HG03066 (cell line): ENCODE data around the gene CIAO1.
"Not testable (repeated sequence)": the region's sequence is repeated elsewhere in the genome, so short reads cannot be mapped to it uniquely, and the experiment has no call there.

ENCODE experiments used
- ATAC-seq: cut with Tn5 transposase; IDR thresholded peaks from one replicate; pipeline ENCODE4 v1.9.1; 2021; ENCODE audit warnings: low read depth; ENCODE audit not compliant: unreplicated experiment

CIAO1 gene

GRCh38 chr2:96249654-96250053 lies 16.4 kb upstream of the CIAO1 start:
- ATAC-seq: no peak

DNA sequence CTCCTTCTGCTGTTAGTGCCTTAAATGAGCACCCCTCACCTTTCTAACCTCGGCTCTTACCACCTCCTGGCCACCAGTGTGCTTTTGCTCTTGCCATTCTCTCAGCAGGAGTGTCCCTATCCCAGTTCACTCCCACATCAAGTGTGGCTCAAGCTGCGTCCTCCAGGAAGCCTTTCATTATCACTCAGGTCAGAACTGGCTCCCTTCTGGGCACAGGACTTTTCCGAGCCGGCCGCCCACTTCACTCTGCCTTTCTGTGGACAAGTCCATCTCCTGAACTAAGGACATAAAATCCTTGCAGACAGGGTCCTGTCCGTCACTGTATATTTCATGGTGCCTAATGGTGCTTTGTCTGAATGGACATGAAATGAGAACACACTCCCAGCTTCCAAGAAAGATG lies 15.8 kb upstream of the CIAO1 start:
- ATAC-seq: no peak

- no peak for ATAC-seq
Observed at GRCh38 chr2:96251721-96252292, 14.2 kb upstream of the CIAO1 start.

- no peak for ATAC-seq
Observed at GRCh38 chr2:96252526-96252925, 13.5 kb upstream of the CIAO1 start.

GRCh38 chr2:96253006-96253405 lies 13.0 kb upstream of the CIAO1 start:
- no peak for ATAC-seq

GRCh38 chr2:96254571-96254970 lies 11.5 kb upstream of the CIAO1 start:
- ATAC-seq: no peak

DNA sequence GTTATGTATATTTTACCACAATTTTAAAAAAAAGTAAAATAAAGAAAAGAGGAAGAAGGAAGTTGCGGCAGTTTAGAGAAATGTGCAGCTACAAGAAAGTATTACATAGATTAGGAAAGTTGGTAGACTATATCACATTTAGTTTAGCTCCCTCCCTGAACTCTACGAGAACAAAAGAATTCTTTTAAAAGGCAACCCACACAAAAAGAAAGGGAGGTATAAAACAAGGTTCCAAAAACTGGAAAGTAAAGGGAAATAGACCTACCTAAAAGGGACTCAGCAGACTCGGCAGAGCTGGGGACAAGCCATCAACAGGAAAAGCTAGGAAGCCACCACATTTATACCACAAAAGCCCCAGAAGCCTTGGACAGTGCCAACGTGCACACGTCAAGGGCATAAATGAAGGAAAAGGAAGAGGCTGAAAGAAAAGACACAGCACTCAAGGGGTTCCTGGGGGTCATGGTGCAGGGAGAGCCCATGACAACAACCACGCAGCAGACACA lies 9.4 kb upstream of the CIAO1 start:
- ATAC-seq: no peak

- not testable (repeated sequence) for ATAC-seq
Observed at GRCh38 chr2:96257744-96258143, 8.3 kb upstream of the CIAO1 start.

GRCh38 chr2:96258166-96259022 lies 7.6 kb upstream of the CIAO1 start:
- ATAC-seq: no peak

GRCh38 chr2:96259497-96259921 lies 6.5 kb upstream of the CIAO1 start:
- ATAC-seq: no peak

GRCh38 chr2:96260387-96261260 lies 5.4 kb upstream of the CIAO1 start:
- ATAC-seq: no peak

GRCh38 chr2:96261328-96262003 lies 4.6 kb upstream of the CIAO1 start:
- no peak for ATAC-seq

- ATAC-seq: no peak
Observed at GRCh38 chr2:96262306-96262705, 3.7 kb upstream of the CIAO1 start.

DNA sequence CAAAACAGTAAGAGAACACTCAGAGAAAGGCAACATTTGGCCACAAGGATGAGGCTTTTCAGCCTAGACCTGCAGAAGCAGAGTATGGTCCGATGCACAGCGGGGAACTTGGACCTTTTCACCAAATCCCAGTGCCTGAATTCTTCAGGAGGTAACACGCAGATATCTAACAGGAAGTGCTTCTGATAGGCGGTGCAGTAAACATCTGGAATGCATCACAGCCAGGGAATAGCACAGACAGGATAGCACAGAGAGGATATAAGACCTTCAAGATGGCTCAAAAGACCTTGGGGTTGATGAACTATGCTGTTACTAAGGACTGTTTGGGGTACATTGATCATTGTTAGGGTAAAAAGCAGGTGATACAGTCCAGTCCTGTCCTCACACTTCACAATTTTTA lies 1.9 kb upstream of the CIAO1 start:
- ATAC-seq: no peak

GRCh38 chr2:96264656-96265348 lies 1.2 kb upstream of the CIAO1 start:
- ATAC-seq: peak; percentile 12

GRCh38 chr2:96265349-96265839 lies 631 bp upstream of the CIAO1 start:
- peak; percentile 18 for ATAC-seq

DNA sequence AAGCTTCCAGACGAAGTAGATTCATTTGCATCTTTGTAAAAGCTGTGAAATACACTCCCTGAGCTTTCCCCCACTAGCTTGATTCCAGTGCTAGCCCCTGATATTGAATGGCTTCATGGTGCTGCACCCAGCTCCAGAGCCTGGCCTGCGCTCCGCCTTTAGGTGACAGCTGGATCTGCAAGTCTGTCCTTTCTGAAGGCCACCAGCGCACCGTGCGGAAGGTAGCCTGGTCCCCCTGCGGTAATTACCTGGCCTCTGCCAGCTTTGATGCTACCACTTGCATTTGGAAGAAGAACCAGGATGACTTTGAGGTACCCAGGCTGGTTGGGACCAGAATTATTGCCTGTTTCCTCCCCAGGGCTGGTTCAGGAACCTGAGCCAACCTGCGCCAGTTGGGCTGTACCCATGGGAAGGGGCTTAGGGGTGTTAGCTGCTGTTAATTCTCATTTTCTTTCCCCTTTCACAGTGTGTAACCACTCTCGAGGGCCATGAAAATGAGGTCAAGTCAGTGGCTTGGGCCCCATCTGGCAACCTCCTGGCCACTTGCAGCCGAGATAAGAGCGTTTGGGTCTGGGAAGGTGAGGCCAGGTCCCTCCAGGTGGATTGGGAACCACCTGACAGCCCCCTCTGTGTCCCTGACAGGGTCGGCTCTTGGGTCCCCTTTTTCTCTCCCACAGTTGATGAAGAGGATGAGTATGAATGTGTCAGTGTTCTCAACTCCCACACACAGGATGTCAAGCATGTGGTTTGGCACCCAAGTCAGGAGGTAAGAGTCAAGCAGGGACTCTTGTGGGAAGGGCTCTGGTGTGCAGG lies 1.3 kb downstream of the CIAO1 start:
- ATAC-seq: no peak

GRCh38 chr2:96271995-96272394 lies 6.0 kb downstream of the CIAO1 start:
- ATAC-seq: no peak

- ATAC-seq: no peak
Observed at GRCh38 chr2:96273763-96274162, 7.7 kb downstream of the CIAO1 start.
